SJSA1 (cell line): ENCODE data around the gene PCMTD2. TPM values are rescaled to one million over a fixed set of nuclear protein-coding genes. Genes with fewer than 3 reads are reported as not detected.
"Not testable (repeated sequence)": the region's sequence is repeated elsewhere in the genome, so short reads cannot be mapped to it uniquely, and the experiment has no call there.

Source experiments
- DNase-seq, 2 experiments: peaks; one replicate each; pipeline ENCODE4 v3.0.0-alpha.2; 2015 to 2020; ENCODE audit warnings: low spot score in 2 of 2, low read depth in 1 of 2
- H3K27ac ChIP-seq: fragments of 250-450 bp; sonication (Bioruptor Pico); 2 replicates; pipeline ENCODE4 v1.5.1; 2020; ENCODE audit warnings: mild to moderate bottlenecking, moderate library complexity
- H3K27me3 ChIP-seq: fragments of 250-450 bp; sonication (Bioruptor Pico); replicated peaks from 2 replicates; pipeline ENCODE4 v1.5.1; 2020; ENCODE audit warnings: mild to moderate bottlenecking, moderate library complexity
- H3K36me3 ChIP-seq: fragments of 250-450 bp; sonication (Bioruptor Pico); 2 replicates; pipeline ENCODE4 v1.5.1; 2020; ENCODE audit warnings: mild to moderate bottlenecking
- H3K4me1 ChIP-seq: fragments of 250-450 bp; sonication (Bioruptor Pico); replicated peaks from 2 replicates; pipeline ENCODE4 v1.6.1; 2021; ENCODE audit warnings: mild to moderate bottlenecking
- H3K4me3 ChIP-seq: fragments of 250-450 bp; sonication (Bioruptor Pico); 2 replicates; pipeline ENCODE4 v1.5.1; 2020; ENCODE audit warnings: mild to moderate bottlenecking
- H3K9me3 ChIP-seq: fragments of 250-450 bp; sonication (Bioruptor Pico); replicated peaks from 2 replicates; pipeline ENCODE4 v1.5.1; 2020; ENCODE audit warnings: mild to moderate bottlenecking
- total RNA-seq: library from RNA; depleted of rRNA; stranded (reverse); fragments of >200 nt; shearing (Covaris generic); gene quantifications from 2 replicates; pipeline ENCODE4 v1.2.3, GENCODE V29; 2014

PCMTD2 gene
- total RNA-seq, 1 experiment from 2014 or later = 12.4 TPM

DNA sequence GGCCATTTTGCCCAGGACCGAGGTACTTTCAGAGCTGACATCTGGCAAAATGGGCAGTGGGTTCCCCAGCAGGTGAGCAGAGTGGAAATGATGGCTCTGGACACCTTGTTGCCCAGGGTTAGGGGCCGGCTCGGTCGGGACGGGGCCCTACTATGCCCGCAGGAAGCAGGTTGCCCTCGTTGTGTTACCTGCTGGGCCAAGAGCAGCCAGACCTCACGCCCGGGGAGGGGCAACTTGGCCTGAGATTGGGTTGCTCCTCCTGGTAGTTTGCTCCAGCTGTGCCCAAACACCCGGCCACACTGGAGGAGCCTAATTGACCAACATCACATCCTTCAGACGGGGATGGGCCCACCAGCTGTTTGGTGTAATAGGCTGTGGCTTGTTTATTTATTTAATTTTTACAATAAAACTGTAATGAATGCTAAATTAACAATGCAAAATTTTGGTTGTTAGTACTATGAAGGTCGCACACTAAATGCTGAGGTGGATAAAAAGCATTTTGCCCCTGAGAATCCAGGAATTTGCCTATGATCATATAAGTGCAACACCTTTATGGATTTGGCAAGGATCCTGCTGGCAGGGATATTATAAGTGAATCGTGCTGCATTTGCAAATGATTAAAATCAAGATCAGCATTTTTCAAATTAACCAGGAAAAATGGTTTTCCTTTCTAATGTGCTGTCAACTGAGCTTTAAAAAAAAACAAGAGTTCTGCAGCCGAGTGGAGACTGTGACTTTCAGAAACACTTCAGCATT is 26.6 kb upstream of the PCMTD2 start:
- Histone ChIP-seq H3K27me3 (peaks cover 24% of the 10 kb centered on the region), H3K27ac (no peak overlapping the region), H3K4me1 (no peaks in the 10 kb centered on the region), H3K4me3 (no peak overlapping the region), H3K9me3 (no peaks in the 10 kb centered on the region), H3K36me3 (no peaks in the 10 kb centered on the region)
- DNase-seq = no peak

GRCh38 chr20:64229507-64230061 is 26.0 kb upstream of the PCMTD2 start:
- H3K27ac ChIP-seq = no peak overlapping the region
- DNase-seq = no peak

GRCh38 chr20:64230461-64231145 is 24.9 kb upstream of the PCMTD2 start:
- no peak for DNase-seq
- Histone ChIP-seq H3K36me3 (no peaks in the 10 kb centered on the region), H3K27me3 (peaks cover 24% of the 10 kb centered on the region), H3K9me3 (no peaks in the 10 kb centered on the region), H3K4me3 (no peak overlapping the region), H3K27ac (no peak overlapping the region), H3K4me1 (no peaks in the 10 kb centered on the region)

More at GRCh38 chr20:64229507-64230061, 26.0 kb upstream of the PCMTD2 start:
- no peaks in the 10 kb centered on the region for H3K4me1 ChIP-seq
- H3K9me3 ChIP-seq = no peaks in the 10 kb centered on the region
- no peak overlapping the region for H3K4me3 ChIP-seq
- H3K36me3 ChIP-seq = no peaks in the 10 kb centered on the region
- peaks cover 24% of the 10 kb centered on the region for H3K27me3 ChIP-seq

DNA sequence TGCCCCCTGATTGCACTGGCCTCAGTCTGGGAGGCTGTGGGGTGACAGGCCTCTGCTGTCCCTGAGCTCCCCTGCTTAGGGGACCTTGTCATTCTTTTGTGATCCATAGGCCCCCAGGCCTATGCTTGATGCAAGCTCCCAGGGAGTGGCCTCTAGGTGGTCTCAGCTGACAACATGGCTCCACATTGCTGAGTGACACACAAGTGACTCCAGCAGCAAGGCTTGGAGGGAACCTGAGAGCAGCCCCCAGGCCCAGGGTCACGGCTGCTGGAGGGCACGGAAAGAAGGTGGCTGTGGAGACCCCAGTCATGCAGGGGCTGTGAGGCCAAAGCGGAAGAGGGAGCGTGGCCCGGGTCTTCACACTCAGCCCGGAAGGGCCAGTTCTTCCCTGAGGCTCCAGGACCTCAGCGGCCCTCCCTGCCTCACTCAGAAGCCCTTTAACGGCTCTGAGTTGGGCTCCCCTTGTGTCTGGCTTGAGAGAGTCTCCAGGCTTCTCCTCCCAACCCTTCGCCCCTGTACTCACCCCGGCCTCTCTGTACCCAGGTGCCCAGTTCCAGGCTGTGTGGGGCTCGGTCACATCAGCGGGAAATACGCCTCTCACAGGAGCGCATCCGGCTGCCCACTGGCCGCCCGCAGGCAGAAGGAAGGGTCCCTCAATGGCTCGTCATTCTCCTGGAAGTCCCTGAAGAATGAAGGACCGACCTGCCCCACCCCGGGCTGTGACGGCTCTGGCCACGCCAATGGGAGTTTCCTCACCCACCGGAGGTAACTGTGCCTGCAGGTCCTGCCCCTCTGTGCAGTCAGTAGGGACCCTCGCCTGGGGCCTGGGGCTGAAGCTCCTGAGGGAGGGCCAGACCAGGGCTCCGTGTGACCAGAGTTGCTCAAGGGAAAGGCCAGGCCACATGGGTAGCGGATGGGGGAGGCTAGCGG is 23.7 kb upstream of the PCMTD2 start:
- no peaks in the 10 kb centered on the region for H3K4me1 ChIP-seq
- H3K27me3 ChIP-seq = peaks cover 22% of the 10 kb centered on the region
- no peak overlapping the region for H3K4me3 ChIP-seq
- H3K36me3 ChIP-seq = no peaks in the 10 kb centered on the region
- H3K27ac ChIP-seq = no peak overlapping the region
- H3K9me3 ChIP-seq = no peaks in the 10 kb centered on the region
- DNase-seq = no peak

DNA sequence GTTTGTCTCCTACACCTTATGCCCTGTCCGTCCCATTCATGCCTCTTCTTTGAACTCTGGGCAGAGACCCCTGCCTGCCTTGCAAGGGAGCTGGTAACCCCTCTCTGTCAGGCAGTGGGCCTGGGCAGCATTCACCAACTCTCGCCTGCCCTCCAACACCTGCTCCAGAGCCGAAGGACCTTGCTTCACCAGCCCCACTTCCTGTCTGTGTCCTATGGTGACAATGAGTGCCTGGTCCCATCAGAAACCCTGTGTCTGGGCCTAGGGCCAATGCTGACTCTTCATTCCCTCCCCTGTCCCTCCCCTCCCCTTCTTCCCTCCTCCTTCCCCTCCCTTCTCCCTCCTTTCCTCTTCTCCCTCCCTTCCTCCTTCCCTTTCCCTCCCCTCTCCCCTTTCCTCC is 22.8 kb upstream of the PCMTD2 start:
- peaks cover 14% of the 10 kb centered on the region for H3K27me3 ChIP-seq
- H3K4me3 ChIP-seq = no peak overlapping the region
- no peaks in the 10 kb centered on the region for H3K36me3 ChIP-seq
- no peak for DNase-seq
- H3K27ac ChIP-seq = no peak overlapping the region
- no peaks in the 10 kb centered on the region for H3K4me1 ChIP-seq
- H3K9me3 ChIP-seq = no peaks in the 10 kb centered on the region

DNA sequence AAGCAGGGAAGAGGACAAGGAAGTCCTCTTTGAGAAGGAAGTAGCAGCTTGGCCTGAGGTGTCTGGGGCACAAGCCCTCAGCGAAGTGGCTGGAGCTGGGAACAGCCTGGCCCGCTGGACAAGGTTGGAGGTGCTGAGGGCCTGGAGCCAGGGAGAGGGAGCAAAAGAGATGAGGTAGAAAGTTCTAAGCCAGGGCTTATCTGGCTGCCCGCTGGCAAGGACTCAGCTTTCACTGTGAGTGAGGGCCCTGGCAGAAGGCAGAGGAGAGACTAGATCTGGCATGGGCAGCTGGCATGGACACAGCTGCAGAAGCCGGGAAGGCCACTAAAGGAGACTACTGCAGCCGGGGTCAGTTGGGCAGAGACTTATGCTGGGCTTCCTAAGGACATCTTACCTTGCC is 21.8 kb upstream of the PCMTD2 start:
- DNase-seq = no peak
- H3K36me3 ChIP-seq = no peaks in the 10 kb centered on the region
- H3K4me3 ChIP-seq = no peak overlapping the region
- H3K4me1 ChIP-seq = no peaks in the 10 kb centered on the region
- no peak overlapping the region for H3K27ac ChIP-seq
- peaks cover 10% of the 10 kb centered on the region for H3K27me3 ChIP-seq
- H3K9me3 ChIP-seq = no peaks in the 10 kb centered on the region

DNA sequence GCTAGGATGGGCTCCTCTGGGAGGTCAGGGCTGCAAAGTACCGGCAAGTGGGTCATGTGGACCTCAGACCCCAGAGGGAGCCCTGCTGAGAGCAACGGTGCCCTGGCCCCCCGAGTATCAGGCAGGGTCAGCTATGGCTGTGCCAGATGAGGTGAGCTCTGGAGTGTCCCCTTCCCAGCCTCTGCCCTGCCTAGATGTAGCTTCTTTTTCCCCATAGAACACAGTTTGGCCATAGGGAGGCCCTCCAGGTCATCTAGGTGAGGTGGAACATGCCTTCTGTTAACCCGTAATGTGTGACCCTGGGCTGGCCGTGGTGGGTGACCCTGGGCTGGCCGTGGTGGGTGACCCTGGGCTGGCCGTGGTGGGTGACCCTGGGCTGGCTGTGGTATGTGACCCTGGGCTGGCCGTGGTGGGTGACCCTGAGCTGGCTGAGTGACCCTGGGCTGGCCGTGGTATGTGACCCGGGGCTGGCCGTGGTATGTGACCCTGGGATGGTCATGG is 21.2 kb upstream of the PCMTD2 start:
- Histone ChIP-seq H3K27me3 (peaks cover 5% of the 10 kb centered on the region), H3K4me3 (no peak overlapping the region), H3K4me1 (no peaks in the 10 kb centered on the region), H3K36me3 (no peaks in the 10 kb centered on the region), H3K27ac (no peak overlapping the region), H3K9me3 (no peaks in the 10 kb centered on the region)
- DNase-seq = no peak

GRCh38 chr20:64234921-64235565 is 20.5 kb upstream of the PCMTD2 start:
- not testable (repeated sequence) for H3K27ac ChIP-seq, H3K4me1 ChIP-seq, H3K27me3 ChIP-seq, H3K9me3 ChIP-seq, H3K36me3 ChIP-seq, DNase-seq, H3K4me3 ChIP-seq

DNA sequence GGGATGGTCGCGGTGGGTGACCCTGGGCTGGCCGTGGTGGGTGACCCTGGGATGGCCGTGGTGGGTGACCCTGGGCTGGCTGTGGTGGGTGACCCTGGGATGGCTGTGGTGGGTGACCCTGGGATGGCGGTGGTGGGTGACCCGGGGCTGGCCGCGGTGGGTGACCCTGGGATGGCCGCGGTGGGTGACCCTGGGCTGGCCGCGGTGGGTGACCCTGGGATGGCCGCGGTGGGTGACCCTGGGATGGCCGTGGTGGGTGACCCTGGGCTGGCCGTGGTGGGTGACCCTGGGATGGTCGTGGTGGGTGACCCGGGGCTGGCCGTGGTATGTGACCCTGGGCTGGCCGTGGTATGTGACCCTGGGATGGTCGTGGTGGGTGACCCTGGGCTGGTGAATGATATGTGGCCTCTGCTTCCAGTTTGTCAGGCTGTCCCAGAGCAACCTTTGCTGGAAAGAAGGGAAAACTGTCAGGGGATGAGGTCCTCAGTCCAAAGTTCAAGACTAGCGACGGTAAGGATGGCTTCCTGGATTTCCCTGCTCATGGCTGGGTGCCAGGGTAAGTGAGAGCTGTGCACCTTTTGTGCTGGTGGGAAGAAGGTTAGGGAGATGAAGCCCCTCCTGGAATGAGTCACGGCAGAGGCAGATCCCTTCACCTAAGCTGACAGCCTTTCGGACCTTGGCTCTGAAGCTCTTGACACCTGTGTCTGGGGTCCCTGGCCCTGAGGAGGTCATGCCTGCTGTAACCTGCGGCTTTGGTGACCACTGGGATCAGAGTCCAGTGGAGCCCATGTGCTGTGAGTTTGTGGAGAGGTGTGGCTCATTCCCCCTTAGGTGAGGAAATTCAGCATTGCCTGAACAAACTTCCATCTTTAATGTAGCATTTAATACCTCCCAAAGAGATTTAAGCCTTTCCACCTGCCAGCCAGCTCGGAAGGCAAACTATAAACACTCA is 19.1 kb upstream of the PCMTD2 start:
- H3K27me3 ChIP-seq = no peaks in the 10 kb centered on the region; the same call in 1 of the 2 replicates
- H3K36me3 ChIP-seq = no peaks in the 10 kb centered on the region
- H3K4me1 ChIP-seq = no peaks in the 10 kb centered on the region
- no peak overlapping the region for H3K4me3 ChIP-seq
- H3K27ac ChIP-seq = no peak overlapping the region
- no peak for DNase-seq
- no peaks in the 10 kb centered on the region for H3K9me3 ChIP-seq

GRCh38 chr20:64237316-64237715 is 18.2 kb upstream of the PCMTD2 start:
- Histone ChIP-seq H3K9me3 (no peaks in the 10 kb centered on the region), H3K36me3 (no peaks in the 10 kb centered on the region), H3K4me3 (no peak overlapping the region), H3K4me1 (no peaks in the 10 kb centered on the region), H3K27me3 (no peaks in the 10 kb centered on the region; the same call in 1 of the 2 replicates), H3K27ac (no peak overlapping the region)
- DNase-seq = no peak

DNA sequence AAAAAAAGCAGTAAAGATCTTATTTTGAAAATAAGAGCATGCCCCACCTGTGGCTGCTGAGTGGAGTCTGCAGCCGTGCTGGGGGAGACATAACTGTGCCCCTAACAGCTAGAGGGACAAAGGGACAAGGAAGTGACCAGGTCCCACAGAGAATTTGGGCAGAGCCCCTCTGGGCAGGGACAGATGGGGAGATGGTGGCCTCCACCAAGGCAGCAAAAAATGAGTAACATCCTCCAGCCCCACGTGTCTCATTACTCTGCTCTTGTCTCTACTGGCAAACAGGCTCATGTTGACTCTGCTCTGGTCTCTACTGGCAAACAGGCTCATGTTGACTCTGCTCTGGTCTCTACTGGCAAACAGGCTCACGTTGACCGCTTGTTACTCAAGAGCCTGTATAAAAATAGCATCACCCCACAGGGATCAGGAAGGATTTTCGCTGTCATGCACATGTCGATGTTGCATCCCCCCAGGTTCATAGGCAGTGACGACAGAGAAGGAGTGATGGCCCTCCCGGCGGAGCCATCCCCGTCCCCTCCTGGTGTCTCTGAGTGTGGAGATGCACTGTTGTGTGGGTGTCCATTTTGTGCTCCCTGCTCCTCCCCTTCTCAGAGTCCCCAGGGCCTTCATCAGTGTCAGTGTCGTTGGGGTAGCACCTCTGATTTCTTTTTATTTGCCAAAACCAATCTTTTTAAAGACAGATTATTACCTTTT is 17.3 kb upstream of the PCMTD2 start:
- H3K27ac ChIP-seq = no peak overlapping the region
- H3K4me3 ChIP-seq = no peak overlapping the region
- no peaks in the 10 kb centered on the region for H3K4me1 ChIP-seq
- no peaks in the 10 kb centered on the region for H3K36me3 ChIP-seq
- H3K27me3 ChIP-seq = no peaks in the 10 kb centered on the region; the same call in 1 of the 2 replicates
- H3K9me3 ChIP-seq = no peaks in the 10 kb centered on the region
- no peak for DNase-seq
